Measurements from ENCODE around the gene SZRD1.

The SZRD1 gene

DNA sequence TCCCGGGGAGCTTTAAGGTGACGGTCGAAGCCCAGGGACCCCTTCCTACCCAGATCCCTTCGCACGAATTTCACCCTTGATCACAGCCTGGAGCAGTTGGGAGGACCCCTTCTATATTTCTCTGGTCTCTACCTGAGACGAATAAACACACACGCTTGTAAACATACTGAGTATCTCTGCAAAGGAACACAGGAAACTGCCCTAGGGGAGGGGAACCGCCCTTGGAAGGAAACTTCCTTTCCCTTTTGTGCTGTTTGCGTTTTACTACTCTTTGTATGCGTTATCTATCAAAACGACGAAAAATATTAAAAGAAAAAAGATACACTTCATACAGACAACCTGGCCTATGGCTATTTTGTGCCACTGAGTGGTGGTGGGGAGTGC is 74.2 kb downstream of the SZRD1 start:
- Histone ChIP-seq H3K36me3 (ENCODE audit: control insufficient read depth in 2 of 2, insufficient read depth in 2 of 2, low read length in 2 of 2) (peaks cover 11 to 12% of the 10 kb centered on the region in 2 donors), H3K4me3 (ENCODE audit: low read length in 2 of 2) (peak overlapping the region; percentile 99 to 100), H3K27ac (ENCODE audit: low read length) (peak overlapping the region; percentile 58), H3K9ac (ENCODE audit: low read length in 2 of 2) (peak overlapping the region; percentile 93 to 96), H3K4me1 (ENCODE audit: control insufficient read depth, insufficient read depth, low read length) (peaks cover 18% of the 10 kb centered on the region), H3K27me3 (ENCODE audit: control insufficient read depth in 1 of 2, insufficient read depth in 2 of 2, low read length in 2 of 2) (no peaks in the 10 kb centered on the region), H3K9me3 (ENCODE audit: control insufficient read depth in 2 of 2, low read length in 2 of 2) (no peaks in the 10 kb centered on the region)

DNA sequence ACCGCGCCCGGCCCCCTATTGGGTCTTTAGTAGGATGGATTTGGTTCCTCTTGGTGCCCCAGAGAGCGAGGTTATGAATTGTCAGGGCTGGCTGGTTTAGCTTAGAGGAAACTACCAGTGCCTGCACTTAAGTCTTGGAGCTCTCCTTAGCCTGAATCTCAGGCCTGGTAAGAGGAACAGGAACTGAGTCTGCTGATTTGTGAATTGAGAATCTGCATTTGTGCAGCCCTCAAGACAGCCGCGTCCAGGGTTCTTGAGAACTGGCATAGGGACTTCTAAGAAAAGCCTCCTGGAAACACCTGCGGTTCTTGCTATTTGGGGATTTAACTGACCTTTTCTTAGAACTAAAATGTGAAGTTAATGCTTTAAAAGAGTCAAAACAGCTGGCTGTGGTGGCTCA is 75.2 kb downstream of the SZRD1 start:
- Histone ChIP-seq H3K36me3 (ENCODE audit: control insufficient read depth in 2 of 2, insufficient read depth in 2 of 2, low read length in 2 of 2) (peaks cover 14% of the 10 kb centered on the region in 2 donors), H3K27ac (ENCODE audit: low read length) (no peak overlapping the region), H3K4me1 (ENCODE audit: control insufficient read depth, insufficient read depth, low read length) (peaks cover 18% of the 10 kb centered on the region), H3K4me3 (ENCODE audit: low read length in 2 of 2) (no peak overlapping the region), H3K9me3 (ENCODE audit: control insufficient read depth in 2 of 2, low read length in 2 of 2) (no peaks in the 10 kb centered on the region), H3K27me3 (ENCODE audit: control insufficient read depth in 1 of 2, insufficient read depth in 2 of 2, low read length in 2 of 2) (no peaks in the 10 kb centered on the region), H3K9ac (ENCODE audit: low read length in 2 of 2) (no peak overlapping the region)

DNA sequence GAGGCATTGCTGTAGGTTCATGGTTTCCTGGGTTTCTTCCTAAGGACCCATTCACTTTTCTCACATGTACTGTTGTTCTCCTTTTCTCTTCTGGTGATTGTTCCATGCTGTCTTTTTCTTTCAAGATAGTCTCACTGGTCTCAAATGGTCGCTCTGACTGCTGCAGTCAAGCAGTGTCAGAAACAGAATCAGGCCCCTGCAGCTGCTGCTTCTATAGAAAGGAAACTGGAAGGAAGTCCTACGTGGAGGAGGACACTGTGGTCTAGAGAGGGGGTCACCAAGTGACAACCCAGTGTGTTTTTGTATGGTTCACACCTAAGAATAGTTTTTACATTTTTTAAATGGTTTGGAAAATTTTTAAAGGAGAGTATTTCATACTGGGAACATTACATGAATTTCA is 75.9 kb downstream of the SZRD1 start:
- H3K9me3 ChIP-seq (ENCODE audit: control insufficient read depth in 2 of 2, low read length in 2 of 2), result no peaks in the 10 kb centered on the region

GRCh38 chr1:16443975-16444770 is 77.1 kb downstream of the SZRD1 start:
- peaks cover 28 to 31% of the 10 kb centered on the region in 2 donors for H3K36me3 ChIP-seq (ENCODE audit: control insufficient read depth in 2 of 2, insufficient read depth in 2 of 2, low read length in 2 of 2)
- H3K4me3 ChIP-seq (ENCODE audit: low read length in 2 of 2), result no peak overlapping the region
- no peak overlapping the region for H3K9ac ChIP-seq (ENCODE audit: low read length in 2 of 2)
- peaks cover 18% of the 10 kb centered on the region for H3K4me1 ChIP-seq (ENCODE audit: control insufficient read depth, insufficient read depth, low read length)
- no peaks in the 10 kb centered on the region for H3K9me3 ChIP-seq (ENCODE audit: control insufficient read depth in 2 of 2, low read length in 2 of 2)
- H3K27ac ChIP-seq (ENCODE audit: low read length), result no peak overlapping the region
- no peaks in the 10 kb centered on the region for H3K27me3 ChIP-seq (ENCODE audit: control insufficient read depth in 1 of 2, insufficient read depth in 2 of 2, low read length in 2 of 2)

More for the DNA sequence above, 75.9 kb downstream of the SZRD1 start:
- no peak overlapping the region for H3K27ac ChIP-seq (ENCODE audit: low read length)
- H3K4me1 ChIP-seq (ENCODE audit: control insufficient read depth, insufficient read depth, low read length), result peaks cover 18% of the 10 kb centered on the region
- no peaks in the 10 kb centered on the region for H3K27me3 ChIP-seq (ENCODE audit: control insufficient read depth in 1 of 2, insufficient read depth in 2 of 2, low read length in 2 of 2)
- peaks cover 18 to 19% of the 10 kb centered on the region in 2 donors for H3K36me3 ChIP-seq (ENCODE audit: control insufficient read depth in 2 of 2, insufficient read depth in 2 of 2, low read length in 2 of 2)
- no peak overlapping the region for H3K4me3 ChIP-seq (ENCODE audit: low read length in 2 of 2)
- no peak overlapping the region for H3K9ac ChIP-seq (ENCODE audit: low read length in 2 of 2)

GRCh38 chr1:16445052-16445451 is 78.0 kb downstream of the SZRD1 start:
- Histone ChIP-seq H3K27me3 (ENCODE audit: control insufficient read depth in 1 of 2, insufficient read depth in 2 of 2, low read length in 2 of 2) (no peaks in the 10 kb centered on the region), H3K9me3 (ENCODE audit: control insufficient read depth in 2 of 2, low read length in 2 of 2) (no peaks in the 10 kb centered on the region), H3K36me3 (ENCODE audit: control insufficient read depth in 2 of 2, insufficient read depth in 2 of 2, low read length in 2 of 2) (peaks cover 34 to 40% of the 10 kb centered on the region in 2 donors), H3K9ac (ENCODE audit: low read length in 2 of 2) (no peak overlapping the region), H3K27ac (ENCODE audit: low read length) (no peak overlapping the region), H3K4me1 (ENCODE audit: control insufficient read depth, insufficient read depth, low read length) (peaks cover 18% of the 10 kb centered on the region), H3K4me3 (ENCODE audit: low read length in 2 of 2) (no peak overlapping the region)

DNA sequence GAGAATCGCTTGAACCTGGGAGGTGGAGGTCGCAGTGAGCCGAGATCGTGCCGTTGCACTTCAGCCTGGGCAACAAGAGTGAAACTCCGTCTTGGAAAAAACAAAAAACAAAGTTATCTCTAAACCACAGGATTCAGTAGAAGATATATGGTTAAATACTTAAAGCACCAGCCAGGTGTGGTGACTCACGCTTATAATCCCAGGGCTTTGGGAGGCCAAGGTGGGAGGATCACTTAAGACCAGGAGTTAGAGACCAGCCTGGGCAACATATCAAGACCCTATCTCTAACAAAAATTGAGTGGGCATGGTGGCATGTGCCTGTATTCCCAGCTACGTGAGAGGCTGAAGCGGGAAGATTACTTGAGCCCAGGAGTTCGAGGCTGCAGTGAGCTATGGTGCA is 79.1 kb downstream of the SZRD1 start:
- Histone ChIP-seq H3K27me3 (ENCODE audit: control insufficient read depth in 1 of 2, insufficient read depth in 2 of 2, low read length in 2 of 2) (no peaks in the 10 kb centered on the region), H3K9me3 (ENCODE audit: control insufficient read depth in 2 of 2, low read length in 2 of 2) (no peaks in the 10 kb centered on the region), H3K4me3 (ENCODE audit: low read length in 2 of 2) (no peak overlapping the region), H3K36me3 (ENCODE audit: control insufficient read depth in 2 of 2, insufficient read depth in 2 of 2, low read length in 2 of 2) (peaks cover 36 to 45% of the 10 kb centered on the region in 2 donors), H3K4me1 (ENCODE audit: control insufficient read depth, insufficient read depth, low read length) (peaks cover 12% of the 10 kb centered on the region), H3K9ac (ENCODE audit: low read length in 2 of 2) (no peak overlapping the region), H3K27ac (ENCODE audit: low read length) (no peak overlapping the region)

- no peaks in the 10 kb centered on the region for H3K9me3 ChIP-seq (ENCODE audit: control insufficient read depth in 2 of 2, low read length in 2 of 2)
- no peaks in the 10 kb centered on the region for H3K27me3 ChIP-seq (ENCODE audit: control insufficient read depth in 1 of 2, insufficient read depth in 2 of 2, low read length in 2 of 2)
- H3K36me3 ChIP-seq (ENCODE audit: control insufficient read depth in 2 of 2, insufficient read depth in 2 of 2, low read length in 2 of 2), result peaks cover 41 to 54% of the 10 kb centered on the region in 2 donors
- H3K4me1 ChIP-seq (ENCODE audit: control insufficient read depth, insufficient read depth, low read length), result peaks cover 9% of the 10 kb centered on the region
- H3K27ac ChIP-seq (ENCODE audit: low read length), result no peak overlapping the region
- H3K4me3 ChIP-seq (ENCODE audit: low read length in 2 of 2), result no peak overlapping the region
- peak overlapping the region in 1 of 2 donors; percentile 13 for H3K9ac ChIP-seq (ENCODE audit: low read length in 2 of 2)
Measured at GRCh38 chr1:16447641-16448040, 80.6 kb downstream of the SZRD1 start.

Measured in stomach smooth muscle (tissue), 2 donors.